ENCODE measurements around the gene PLEKHD1. TPM values are rescaled to one million over a fixed set of nuclear protein-coding genes. Genes with fewer than 3 reads are reported as not detected.

The PLEKHD1 gene
- total and polyA plus RNA-seq, 4 donors, result 0.05 to 0.08 (median 0.06) TPM; not detected in 1

- no peak overlapping the region for H3K9ac ChIP-seq (ENCODE audit: low read depth in 1 of 2, low read length in 2 of 2)
- TF ChIP-seq GABPA (IDR thresholded peaks at IDR 0.05 in 1 of 2, conservative IDR thresholded peaks at IDR 0.05 in 1 of 2) (no peak), JUND (IDR thresholded peaks at IDR 0.05) (no peak), MAX (IDR thresholded peaks at IDR 0.05) (no peak), CTCF (IDR thresholded peaks at IDR 0.05; ENCODE audit: low read depth, low read length, missing input control) (no peak), RAD21 (IDR thresholded peaks at IDR 0.05) (no peak), TAF1 (conservative IDR thresholded peaks at IDR 0.05) (no peak), RXRA (IDR thresholded peaks at IDR 0.05) (no peak), FOXA1 (IDR thresholded peaks at IDR 0.05) (no peak), NR2F2 (IDR thresholded peaks at IDR 0.05) (no peak), HNF4G (IDR thresholded peaks at IDR 0.05) (no peak), SP1 (IDR thresholded peaks at IDR 0.05) (no peak), ZBTB33 (IDR thresholded peaks at IDR 0.05) (no peak), HNF4A (conservative IDR thresholded peaks at IDR 0.05) (no peak), FOXA2 (IDR thresholded peaks at IDR 0.05) (no peak), REST (IDR thresholded peaks at IDR 0.05) (no peak), YY1 (IDR thresholded peaks at IDR 0.05) (no peak), EGR1 (IDR thresholded peaks at IDR 0.05; ENCODE audit: low read depth in 2 of 2) (no peak)
- H3K27me3 ChIP-seq (ENCODE audit: control insufficient read depth in 4 of 4, insufficient read depth in 4 of 4, low read length in 3 of 4), result peaks cover 0 to 4% (median 1%) of the 10 kb centered on the region in 4 donors
- DNase-seq (ENCODE audit: low spot score), result no peak
- H3K27ac ChIP-seq (ENCODE audit: low read depth in 1 of 2, low read length in 2 of 2), result no peak overlapping the region
- no peaks in the 10 kb centered on the region for H3K36me3 ChIP-seq (ENCODE audit: control insufficient read depth in 4 of 4, insufficient read depth in 3 of 4, low read depth in 1 of 4, low read length in 3 of 4)
- no peak overlapping the region for H3K4me3 ChIP-seq (ENCODE audit: low read depth in 1 of 3, low read length in 3 of 3)
- no peaks in the 10 kb centered on the region for H3K9me3 ChIP-seq (ENCODE audit: control insufficient read depth in 4 of 4, low read length in 3 of 4)
- 74% methylated on average over 2 of the region's 2 CpGs for WGBS
- H3K4me1 ChIP-seq (ENCODE audit: control insufficient read depth in 4 of 4, insufficient read depth in 4 of 4, low read length in 3 of 4), result peaks cover 0 to 3% (median 1%) of the 10 kb centered on the region in 4 donors
Observed at GRCh38 chr14:69551511-69551910, 67.0 kb downstream of the PLEKHD1 start.

- no peak overlapping the region for H3K27ac ChIP-seq (ENCODE audit: low read depth in 1 of 2, low read length in 2 of 2)
- no peak overlapping the region for H3K9ac ChIP-seq (ENCODE audit: low read depth in 1 of 2, low read length in 2 of 2)
- 68% methylated on average over 1 of the region's 1 CpG for WGBS
- H3K27me3 ChIP-seq (ENCODE audit: control insufficient read depth in 4 of 4, insufficient read depth in 4 of 4, low read length in 3 of 4), result peaks cover 0 to 4% (median 1%) of the 10 kb centered on the region in 4 donors
- DNase-seq (ENCODE audit: low spot score), result no peak
- no peak overlapping the region for H3K4me3 ChIP-seq (ENCODE audit: low read depth in 1 of 3, low read length in 3 of 3)
- H3K36me3 ChIP-seq (ENCODE audit: control insufficient read depth in 4 of 4, insufficient read depth in 3 of 4, low read depth in 1 of 4, low read length in 3 of 4), result no peaks in the 10 kb centered on the region
- H3K9me3 ChIP-seq (ENCODE audit: control insufficient read depth in 4 of 4, low read length in 3 of 4), result no peaks in the 10 kb centered on the region
- H3K4me1 ChIP-seq (ENCODE audit: control insufficient read depth in 4 of 4, insufficient read depth in 4 of 4, low read length in 3 of 4), result no peaks in the 10 kb centered on the region
- TF ChIP-seq MAX (IDR thresholded peaks at IDR 0.05), result no peak
- no peak for TF ChIP-seq SP1 (IDR thresholded peaks at IDR 0.05)
- no peak for TF ChIP-seq NR2F2 (IDR thresholded peaks at IDR 0.05)
- TF ChIP-seq EGR1 (IDR thresholded peaks at IDR 0.05; ENCODE audit: low read depth in 2 of 2), result no peak
- no peak for TF ChIP-seq ZBTB33 (IDR thresholded peaks at IDR 0.05)
- TF ChIP-seq GABPA (IDR thresholded peaks at IDR 0.05 in 1 of 2, conservative IDR thresholded peaks at IDR 0.05 in 1 of 2), result no peak
- TF ChIP-seq ATF3 (IDR thresholded peaks at IDR 0.05), result no peak
- no peak for TF ChIP-seq RXRA (IDR thresholded peaks at IDR 0.05)
Observed at GRCh38 chr14:69553252-69553651, 68.7 kb downstream of the PLEKHD1 start.

Data from liver (tissue), 9 donors.